OCI-LY1 (cell line): Measurements from ENCODE around the gene ZNF518B.

Experiments
- H2AFZ ChIP-seq: fragments of 200-600 bp; sonication (generic), shearing (Covaris generic); 2 replicates; pipeline ENCODE4 v1.6.0; 2014; ENCODE audit warnings: antibody characterized with exemption, mild to moderate bottlenecking, low read length
- H3F3A ChIP-seq: fragments of 200-600 bp; sonication (generic), shearing (Covaris generic); 2 replicates; pipeline ENCODE4 v1.6.0; 2014; ENCODE audit warnings: mild to moderate bottlenecking, antibody characterized with exemption, low read length, moderate library complexity; ENCODE audit not compliant: insufficient read depth
- H3K27ac ChIP-seq: fragments of 200-600 bp; sonication (generic); 2 replicates; pipeline ENCODE4 v1.5.1; 2014; ENCODE audit warnings: low read length, mixed run types, mild to moderate bottlenecking, low read depth; ENCODE audit not compliant: poor library complexity, severe bottlenecking
- H3K27me3 ChIP-seq: fragments of 200-600 bp; sonication (generic); 2 replicates; pipeline ENCODE4 v1.6.0; 2014; ENCODE audit warnings: antibody characterized with exemption, mild to moderate bottlenecking, low read length, moderate library complexity; ENCODE audit not compliant: insufficient read depth
- H3K36me3 ChIP-seq: fragments of 200-600 bp; sonication (generic); 2 replicates; pipeline ENCODE4 v1.6.1; 2014; ENCODE audit warnings: mild to moderate bottlenecking, antibody characterized with exemption, low read length, moderate library complexity, mixed read lengths; ENCODE audit not compliant: insufficient read depth
- H3K4me1 ChIP-seq: fragments of 200-600 bp; sonication (generic); 2 replicates; pipeline ENCODE4 v1.5.1; 2014; ENCODE audit warnings: mild to moderate bottlenecking, low read length, moderate library complexity; ENCODE audit not compliant: insufficient read depth, severe bottlenecking
- H3K4me2 ChIP-seq: fragments of 200-600 bp; sonication (generic), shearing (Covaris generic); 2 replicates; pipeline ENCODE4 v1.6.1; 2014; ENCODE audit warnings: low read length
- H3K4me3 ChIP-seq: fragments of 200-600 bp; sonication (generic); 2 replicates; pipeline ENCODE4 v1.5.1; 2014; ENCODE audit warnings: low read length, low read depth, mild to moderate bottlenecking, mixed read lengths; ENCODE audit not compliant: poor library complexity, severe bottlenecking
- H3K79me2 ChIP-seq: fragments of 200-600 bp; shearing (Covaris generic); 2 replicates; pipeline ENCODE4 v1.6.1; 2016; ENCODE audit warnings: mixed run types, low read length, mixed read lengths; ENCODE audit not compliant: insufficient read depth
- H3K9ac ChIP-seq: fragments of 200-600 bp; sonication (generic), shearing (Covaris generic); 2 replicates; pipeline ENCODE4 v1.6.1; 2014; ENCODE audit warnings: mild to moderate bottlenecking, low read length, mixed read lengths
- H3K9me2 ChIP-seq: fragments of 200-600 bp; sonication (generic), shearing (Covaris generic); 2 replicates; pipeline ENCODE4 v1.6.1; 2014; ENCODE audit warnings: low read depth, mild to moderate bottlenecking, low read length, mixed read lengths
- H3K9me3 ChIP-seq: fragments of 200-600 bp; shearing (Covaris generic); 2 replicates; pipeline ENCODE4 v1.6.1; 2014; ENCODE audit warnings: low read length, mixed read lengths
- H4K20me1 ChIP-seq: fragments of 200-600 bp; sonication (generic), shearing (Covaris generic); 2 replicates; pipeline ENCODE4 v1.6.0; 2016; ENCODE audit warnings: mild to moderate bottlenecking, low read length; ENCODE audit not compliant: insufficient read depth
- EZH2 ChIP-seq: fragments of 200-600 bp; sonication (generic), shearing (Covaris generic); IDR thresholded peaks from 2 replicates; pipeline ENCODE4 v1.8.0; 2017; ENCODE audit warnings: borderline replicate concordance, mixed run types, mild to moderate bottlenecking, antibody characterized with exemption, low read length, moderate library complexity, mixed read lengths
- TF ChIP-seq, protein P1 (sequence below): fragments of 200-600 bp; sonication (generic), shearing (Covaris generic); IDR thresholded peaks from 2 replicates; pipeline ENCODE4 v1.5.1; 2017; ENCODE audit warnings: mild to moderate bottlenecking, antibody characterized with exemption, low read length, moderate library complexity, mixed read lengths

ZNF518B gene, protein sequence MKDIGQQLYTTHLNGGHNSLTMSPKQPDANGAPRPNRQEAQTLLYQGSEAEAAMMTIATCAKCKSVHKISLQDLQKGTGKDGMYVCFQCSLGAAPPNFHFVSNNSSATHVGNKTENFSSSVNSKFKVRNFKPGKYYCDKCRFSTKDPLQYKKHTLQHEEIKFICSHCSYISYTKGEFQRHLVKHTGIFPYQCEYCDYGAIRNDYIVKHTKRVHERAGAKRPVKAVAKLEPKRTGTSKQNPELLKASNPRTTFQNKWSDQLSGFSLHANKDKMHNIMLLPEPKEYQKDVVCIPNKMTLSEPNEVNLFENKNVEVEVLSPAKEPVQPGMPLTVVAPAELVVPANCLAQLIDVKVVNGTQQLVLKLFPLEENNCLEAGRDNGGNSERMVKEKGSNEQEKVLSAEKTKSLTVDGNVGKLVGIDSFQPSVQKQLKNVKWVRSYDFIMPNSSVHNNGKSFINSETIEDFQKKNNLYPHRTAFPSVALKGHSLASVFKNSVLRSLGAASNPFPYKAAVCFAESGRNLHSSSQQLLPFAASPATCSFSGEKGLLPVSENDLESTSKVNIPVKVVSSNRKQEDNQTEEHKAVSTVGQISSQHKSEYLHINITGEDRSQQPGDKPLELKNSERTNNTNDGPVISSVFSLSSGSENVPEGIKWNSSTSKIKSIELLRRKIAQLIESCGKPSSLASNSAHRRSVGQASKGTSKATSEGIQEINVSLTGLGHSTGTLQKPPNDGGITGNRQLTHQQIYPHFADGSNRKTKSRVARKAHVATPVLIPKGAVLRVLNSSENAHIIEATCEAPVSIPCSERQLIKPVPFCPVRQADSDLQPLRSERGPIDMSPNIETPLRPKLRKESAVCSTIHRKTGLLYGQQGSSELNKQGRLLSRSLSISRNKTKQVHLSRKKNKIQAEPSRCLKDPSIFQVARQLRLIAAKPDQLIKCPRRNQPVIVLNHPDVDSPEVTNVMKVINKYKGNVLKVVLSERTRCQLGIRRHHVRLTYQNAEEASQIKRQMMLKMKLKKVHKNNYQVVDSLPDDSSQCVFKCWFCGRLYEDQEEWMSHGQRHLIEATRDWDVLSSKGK

DNA sequence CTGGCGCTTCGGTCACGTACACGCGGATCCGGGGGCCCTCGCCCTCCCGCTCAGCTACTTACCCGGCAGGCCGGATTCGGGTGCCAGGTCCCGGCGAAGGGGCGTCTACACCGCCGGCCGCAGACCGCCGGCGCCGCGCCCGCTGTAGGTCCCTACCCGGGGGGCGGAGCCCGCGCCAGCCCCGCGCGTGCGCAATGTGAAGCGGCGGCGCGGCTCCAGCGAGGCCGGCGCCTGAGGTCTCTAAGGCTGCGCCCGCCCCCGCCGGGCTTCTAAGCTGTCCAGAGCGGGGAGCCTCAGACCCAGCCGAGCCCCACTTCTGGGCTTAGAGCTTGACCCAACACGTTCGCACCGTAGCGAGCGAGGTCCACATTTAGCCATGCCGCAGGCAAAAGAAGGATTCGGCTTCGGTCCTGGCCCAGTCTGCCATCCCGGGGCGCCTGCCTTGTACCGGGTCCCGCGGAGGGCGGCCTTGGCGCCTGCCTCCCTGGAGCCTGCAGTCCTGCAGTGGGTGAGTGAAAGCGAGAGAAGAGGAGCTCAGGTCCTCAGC lies at the start of gene ZNF518B:
Gene ZNF518B (minus strand): TSS at position 172 of the 547 bp plus-strand sequence. CDS start 11,098 bp downstream, outside the sequence.
- peaks cover 23% of the 10 kb centered on the region for H3K4me1 ChIP-seq
- no peak within 1 kb of the TSS for H3K27ac ChIP-seq
- H3K9me2 ChIP-seq, result no peaks in the 10 kb centered on the region
- H4K20me1 ChIP-seq, result no peaks in the 10 kb centered on the region
- H3F3A ChIP-seq, result no peaks in the 10 kb centered on the region
- H3K36me3 ChIP-seq, result peaks cover 23% of the 10 kb centered on the region
- H3K79me2 ChIP-seq, result no peaks in the 10 kb centered on the region
- peak within 1 kb of the TSS; percentile 75 for H3K9ac ChIP-seq
- no peaks in the 10 kb centered on the region for H3K9me3 ChIP-seq
- H3K4me3 ChIP-seq, result peak within 1 kb of the TSS; percentile 82
- H2AFZ ChIP-seq, result no peak within 1 kb of the TSS
- H3K27me3 ChIP-seq, result no peaks in the 10 kb centered on the region
- H3K4me2 ChIP-seq, result peak within 1 kb of the TSS; percentile 92
- no peak for TF ChIP-seq EZH2
- TF ChIP-seq, protein P1, sequence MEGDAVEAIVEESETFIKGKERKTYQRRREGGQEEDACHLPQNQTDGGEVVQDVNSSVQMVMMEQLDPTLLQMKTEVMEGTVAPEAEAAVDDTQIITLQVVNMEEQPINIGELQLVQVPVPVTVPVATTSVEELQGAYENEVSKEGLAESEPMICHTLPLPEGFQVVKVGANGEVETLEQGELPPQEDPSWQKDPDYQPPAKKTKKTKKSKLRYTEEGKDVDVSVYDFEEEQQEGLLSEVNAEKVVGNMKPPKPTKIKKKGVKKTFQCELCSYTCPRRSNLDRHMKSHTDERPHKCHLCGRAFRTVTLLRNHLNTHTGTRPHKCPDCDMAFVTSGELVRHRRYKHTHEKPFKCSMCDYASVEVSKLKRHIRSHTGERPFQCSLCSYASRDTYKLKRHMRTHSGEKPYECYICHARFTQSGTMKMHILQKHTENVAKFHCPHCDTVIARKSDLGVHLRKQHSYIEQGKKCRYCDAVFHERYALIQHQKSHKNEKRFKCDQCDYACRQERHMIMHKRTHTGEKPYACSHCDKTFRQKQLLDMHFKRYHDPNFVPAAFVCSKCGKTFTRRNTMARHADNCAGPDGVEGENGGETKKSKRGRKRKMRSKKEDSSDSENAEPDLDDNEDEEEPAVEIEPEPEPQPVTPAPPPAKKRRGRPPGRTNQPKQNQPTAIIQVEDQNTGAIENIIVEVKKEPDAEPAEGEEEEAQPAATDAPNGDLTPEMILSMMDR, result no peak

DNA sequence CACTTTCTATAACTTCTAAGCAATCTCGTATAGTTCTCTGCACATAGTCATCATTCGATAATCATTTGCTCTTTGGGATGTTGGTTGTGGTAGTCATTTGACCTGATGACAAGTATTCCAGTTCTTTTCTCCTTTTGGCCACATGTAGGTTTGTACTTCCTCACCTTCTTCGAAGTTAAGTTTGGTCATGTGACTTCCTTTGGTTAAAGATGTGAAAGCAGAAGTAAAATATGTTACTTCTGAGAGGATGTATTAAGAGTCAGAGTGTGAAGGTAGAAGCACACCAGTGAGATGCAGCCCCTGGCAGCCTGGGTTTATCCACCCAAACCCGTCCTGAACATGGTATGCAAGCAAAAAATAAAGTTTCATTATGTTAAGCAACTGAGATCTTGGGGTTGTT lies 48.9 kb upstream of the ZNF518B start:
- TF ChIP-seq, protein P1, result no peak
- no peak for TF ChIP-seq EZH2
- no peak overlapping the region for H2AFZ ChIP-seq

DNA sequence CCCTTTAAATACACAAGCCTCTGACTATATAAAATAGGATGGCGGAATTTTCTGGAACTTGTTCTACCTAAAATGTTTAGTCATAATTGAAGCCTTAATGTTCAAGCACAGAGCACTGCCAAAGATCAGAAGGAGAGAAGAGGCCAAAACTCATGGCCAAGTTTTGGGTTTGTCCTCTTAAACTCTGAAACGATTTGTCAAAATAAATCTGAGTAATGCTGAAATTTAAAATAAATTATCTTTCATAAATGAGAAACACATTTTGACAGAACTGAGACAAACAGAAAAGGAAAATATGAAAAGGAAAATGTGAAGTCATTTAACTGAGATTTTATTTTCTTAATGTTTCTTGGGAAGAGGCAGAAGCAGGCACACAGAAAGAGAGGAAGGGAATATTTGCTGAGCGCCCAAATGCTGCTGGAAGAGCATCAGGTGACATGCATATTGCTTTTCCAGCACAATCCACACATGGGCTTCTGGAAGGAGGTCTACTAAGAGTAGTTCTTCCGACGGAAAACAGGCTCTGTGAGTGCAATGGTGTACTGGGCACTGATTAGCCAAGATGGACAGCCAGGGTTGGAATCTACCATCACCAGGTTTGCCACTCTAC lies 47.4 kb upstream of the ZNF518B start:
- Histone ChIP-seq H3K9ac (no peak overlapping the region), H3K79me2 (no peaks in the 10 kb centered on the region), H4K20me1 (no peaks in the 10 kb centered on the region), H3K4me3 (no peak overlapping the region), H3K9me2 (no peaks in the 10 kb centered on the region), H3K9me3 (no peaks in the 10 kb centered on the region), H3K4me1 (no peaks in the 10 kb centered on the region), H3K27ac (no peak overlapping the region), H3F3A (no peaks in the 10 kb centered on the region), H3K27me3 (no peaks in the 10 kb centered on the region), H3K36me3 (no peaks in the 10 kb centered on the region), H3K4me2 (no peak overlapping the region), H2AFZ (no peak overlapping the region)
- TF ChIP-seq EZH2, result no peak

More for the DNA sequence above, 48.9 kb upstream of the ZNF518B start:
- Histone ChIP-seq H3K9me3 (no peaks in the 10 kb centered on the region), H3K4me1 (no peaks in the 10 kb centered on the region), H3F3A (no peaks in the 10 kb centered on the region), H3K4me3 (no peak overlapping the region), H4K20me1 (no peaks in the 10 kb centered on the region), H3K4me2 (no peak overlapping the region), H3K27me3 (no peaks in the 10 kb centered on the region), H3K9ac (no peak overlapping the region), H3K36me3 (no peaks in the 10 kb centered on the region), H3K9me2 (no peaks in the 10 kb centered on the region), H3K79me2 (no peaks in the 10 kb centered on the region), H3K27ac (no peak overlapping the region)
